Activated CD8-positive, alpha-beta memory T cell treated with anti-CD3 and anti-CD28 coated beads for 1 hour (primary cell): ENCODE data around the gene NLRC5.
"Not testable (repeated sequence)": the region's sequence is repeated elsewhere in the genome, so short reads cannot be mapped to it uniquely, and the experiment has no call there.

Experiments
- DNase-seq, 2 donors: peaks; one replicate each; pipeline ENCODE4 v3.0.0-alpha.2; 2020; ENCODE audit warnings: low read depth in 1 of 2; ENCODE audit errors: extremely low read depth in 1 of 2

The NLRC5 gene

DNA sequence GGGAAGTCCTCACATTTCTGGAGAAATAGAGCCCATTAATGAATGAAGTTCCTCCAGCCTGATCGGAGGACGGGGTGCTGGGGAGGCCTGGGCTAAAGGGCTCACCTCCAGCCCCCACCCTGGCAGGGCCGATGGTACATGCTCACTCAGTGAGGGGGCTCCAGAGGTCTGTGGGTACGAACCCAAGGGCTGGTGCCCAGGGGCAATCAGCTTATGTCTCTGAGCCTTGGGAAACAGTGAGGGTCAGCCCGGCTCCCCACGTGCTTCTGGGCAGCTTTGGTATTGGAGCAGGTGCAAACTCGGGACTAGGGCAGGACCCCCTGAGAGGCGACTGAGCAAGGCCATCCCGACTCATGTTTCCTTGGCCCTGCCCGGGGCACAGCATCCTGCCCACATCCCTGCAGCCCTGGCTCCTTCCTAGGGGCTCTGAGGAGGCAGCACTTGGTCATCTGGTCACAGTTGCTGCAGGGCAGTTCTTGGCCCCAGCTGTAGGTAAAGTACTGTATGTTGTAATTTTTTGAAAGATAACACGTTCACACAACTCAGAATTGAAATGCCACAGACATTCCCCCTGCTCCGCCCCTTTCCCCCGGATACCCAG lies 28.6 kb upstream of the NLRC5 start:
- DNase-seq: no peak

DNA sequence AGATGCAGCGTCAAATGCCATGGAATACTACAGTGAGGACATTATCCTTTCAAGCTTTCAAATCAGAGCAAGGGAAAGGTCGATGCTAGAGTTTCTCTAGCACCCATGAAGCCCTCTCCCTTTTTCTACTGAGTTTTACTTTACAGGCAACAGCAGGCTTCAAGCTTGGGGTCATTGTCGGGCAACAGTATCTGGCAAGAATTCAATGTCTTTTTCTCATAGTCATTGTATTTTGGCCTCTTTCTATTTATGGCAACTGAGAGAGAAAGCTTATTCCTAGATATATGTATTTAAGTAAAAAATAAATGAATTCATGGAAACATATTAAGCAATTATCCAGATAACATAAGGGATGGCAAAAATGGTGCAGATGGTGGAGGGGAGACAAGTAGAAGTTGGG lies 28.0 kb upstream of the NLRC5 start:
- DNase-seq: no peak

DNA sequence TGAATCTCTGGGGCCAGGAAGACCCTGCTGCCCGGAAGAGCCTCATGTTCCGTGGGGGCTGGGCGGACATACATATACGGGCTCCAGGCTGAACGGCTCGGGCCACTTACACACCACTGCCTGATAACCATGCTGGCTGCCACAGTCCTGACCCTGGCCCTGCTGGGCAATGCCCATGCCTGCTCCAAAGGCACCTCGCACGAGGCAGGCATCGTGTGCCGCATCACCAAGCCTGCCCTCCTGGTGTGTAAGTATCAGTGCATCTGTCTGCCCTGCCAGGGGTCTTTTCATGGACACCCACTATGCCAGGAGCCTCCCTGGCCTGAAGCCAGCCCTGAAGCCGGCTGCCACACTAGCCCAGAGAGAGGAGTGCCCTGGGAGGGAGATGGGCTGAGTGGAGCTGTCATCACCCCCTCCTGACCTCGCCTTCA lies 27.5 kb upstream of the NLRC5 start, which contains the start of gene CETP:
Gene CETP (plus strand): TSS at position 100 of the 431 bp plus-strand sequence. CDS start 30 bp downstream, at position 130.
- DNase-seq: no peak

DNA sequence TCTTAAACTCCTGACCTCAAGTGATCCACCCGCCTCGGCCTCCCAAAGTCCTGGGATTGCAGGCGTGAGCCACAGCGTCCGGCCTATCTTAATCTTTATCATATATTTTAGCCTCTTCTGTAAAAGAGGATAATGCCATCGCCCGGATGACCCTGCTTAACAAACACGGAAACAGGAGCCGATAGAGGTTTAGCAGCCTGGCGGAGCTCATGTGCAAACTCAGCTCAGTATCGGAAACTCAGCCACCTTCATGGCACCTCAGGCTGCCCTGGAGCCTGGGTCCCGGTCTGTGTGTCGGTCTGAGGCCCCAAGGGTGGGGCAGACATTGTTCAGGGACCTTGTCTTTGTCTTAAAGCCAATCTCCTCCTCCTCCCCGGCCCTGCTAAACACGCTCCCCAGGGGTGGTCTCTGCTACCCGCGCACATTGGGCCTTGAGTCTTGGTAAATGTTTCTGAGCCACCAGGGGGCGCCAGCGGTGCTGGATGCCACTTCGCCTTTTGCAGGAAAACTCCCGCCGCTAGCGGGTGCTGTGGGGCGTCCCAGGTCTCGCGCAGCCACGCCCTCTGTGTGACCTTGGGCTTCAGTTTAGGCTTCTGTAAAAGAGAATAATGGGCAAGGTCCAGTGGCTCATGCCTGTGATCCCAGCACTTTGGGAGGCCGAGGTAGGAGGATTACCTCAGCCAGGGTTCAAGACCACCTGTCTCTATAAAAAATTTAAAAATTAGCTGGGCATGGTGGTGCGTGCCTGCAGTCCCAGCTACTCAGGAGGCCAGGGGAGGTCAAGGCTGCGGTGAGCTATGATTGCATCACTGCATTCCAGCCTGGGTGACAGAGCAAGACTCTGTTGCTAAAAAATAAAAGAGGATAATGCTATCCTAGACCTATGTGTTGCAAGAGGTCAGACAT lies 24.9 kb upstream of the NLRC5 start:
- DNase-seq: peak; percentile 91 to 96

DNA sequence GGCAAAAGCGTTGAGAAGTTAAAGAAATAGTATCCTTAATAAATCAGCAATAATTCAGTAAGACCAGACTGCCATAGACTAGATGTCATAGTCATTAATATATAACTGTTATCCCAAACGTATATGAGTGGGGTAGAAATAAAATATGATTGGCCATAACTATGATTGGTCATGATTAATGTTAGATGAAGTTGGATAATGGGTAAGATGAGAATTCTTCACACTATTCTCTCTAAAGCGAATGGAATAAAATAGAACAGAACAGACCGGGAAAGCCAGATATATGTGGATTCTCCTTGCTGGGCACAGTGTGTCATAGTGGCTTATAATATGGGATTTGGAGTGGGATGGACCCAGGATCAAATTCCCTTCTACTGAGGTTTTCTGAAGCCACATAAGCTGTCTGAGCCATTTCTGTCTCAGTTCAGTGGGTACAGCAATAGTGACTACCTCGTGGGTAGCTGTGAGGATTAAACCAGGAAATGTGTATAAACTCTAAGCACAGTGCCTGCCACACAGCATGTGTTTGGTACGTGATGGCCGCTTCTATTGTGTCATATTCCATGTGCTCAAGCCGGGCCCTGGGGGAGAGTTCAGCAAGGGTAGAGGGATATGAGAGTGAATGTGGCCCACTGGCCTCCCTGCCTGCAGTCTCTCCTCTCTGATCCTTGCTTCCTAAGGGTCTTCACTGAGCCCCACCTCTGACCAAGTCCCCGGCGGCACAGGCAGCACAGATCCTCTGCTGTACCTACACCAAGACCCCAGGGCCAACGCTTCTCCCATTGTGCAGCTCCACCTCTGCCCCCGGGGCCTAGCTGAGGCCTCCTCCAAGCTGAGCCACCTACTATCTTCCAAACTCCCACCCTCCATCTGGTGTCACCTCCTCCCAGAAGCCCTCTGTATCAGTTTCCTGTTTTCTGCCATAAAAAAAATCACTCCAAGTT lies 23.9 kb upstream of the NLRC5 start:
- no peak for DNase-seq

DNA sequence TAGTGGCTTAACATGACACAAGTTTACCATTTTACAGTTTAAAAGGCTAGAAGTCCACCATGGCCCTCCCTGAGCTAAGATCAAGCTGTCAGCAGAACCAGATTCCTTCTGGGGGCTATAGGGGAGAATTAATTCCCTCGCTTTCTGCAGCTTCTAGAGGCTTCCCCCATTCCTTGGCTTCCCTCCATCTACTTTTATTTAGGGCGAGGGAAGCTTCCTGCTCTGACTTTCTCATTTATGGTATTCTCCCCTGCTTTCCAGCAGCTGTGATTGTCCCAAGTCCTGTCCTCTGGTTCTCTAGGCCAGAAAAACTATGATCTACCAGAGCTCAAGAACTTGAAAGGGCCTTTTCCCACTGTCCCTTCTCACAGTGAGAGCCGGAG lies 23.3 kb upstream of the NLRC5 start:
- DNase-seq: no peak

DNA sequence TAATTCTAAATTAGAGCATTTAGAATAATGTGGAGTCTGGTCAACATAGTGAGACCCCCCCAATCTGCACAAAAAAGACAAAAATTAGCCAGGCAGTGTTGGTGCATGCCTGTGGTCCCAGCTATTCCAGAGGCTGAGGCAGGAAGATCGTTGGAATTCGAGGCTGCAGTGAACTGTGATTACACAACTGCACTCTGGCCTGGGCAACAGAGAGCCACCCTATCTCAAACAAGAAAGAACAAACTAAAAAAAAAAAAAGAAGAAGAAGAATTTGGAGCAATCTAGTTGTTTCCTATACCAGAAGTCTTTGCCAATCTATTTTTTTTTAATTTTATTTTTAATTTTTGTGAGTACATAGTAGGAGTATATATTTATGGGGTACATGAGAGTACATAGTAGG lies 21.6 kb upstream of the NLRC5 start:
- DNase-seq: no peak

DNA sequence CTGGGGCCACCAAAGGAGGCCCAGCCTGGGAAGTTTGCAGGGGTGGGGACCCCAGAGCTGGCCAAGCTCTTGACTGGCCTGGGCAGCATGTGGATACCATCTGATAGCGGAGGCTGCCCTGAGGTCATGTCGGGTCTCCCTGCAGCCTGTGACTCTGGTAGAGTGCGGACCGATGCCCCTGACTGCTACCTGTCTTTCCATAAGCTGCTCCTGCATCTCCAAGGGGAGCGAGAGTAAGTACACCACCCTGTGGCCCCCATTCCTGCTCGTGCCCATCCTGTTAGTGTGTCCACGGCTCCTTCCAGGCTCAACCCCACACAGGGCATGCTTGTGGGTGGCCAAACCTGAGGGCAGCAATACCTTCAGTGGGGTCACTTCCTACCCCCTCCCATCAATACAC lies 19.6 kb upstream of the NLRC5 start:
- no peak for DNase-seq

DNA sequence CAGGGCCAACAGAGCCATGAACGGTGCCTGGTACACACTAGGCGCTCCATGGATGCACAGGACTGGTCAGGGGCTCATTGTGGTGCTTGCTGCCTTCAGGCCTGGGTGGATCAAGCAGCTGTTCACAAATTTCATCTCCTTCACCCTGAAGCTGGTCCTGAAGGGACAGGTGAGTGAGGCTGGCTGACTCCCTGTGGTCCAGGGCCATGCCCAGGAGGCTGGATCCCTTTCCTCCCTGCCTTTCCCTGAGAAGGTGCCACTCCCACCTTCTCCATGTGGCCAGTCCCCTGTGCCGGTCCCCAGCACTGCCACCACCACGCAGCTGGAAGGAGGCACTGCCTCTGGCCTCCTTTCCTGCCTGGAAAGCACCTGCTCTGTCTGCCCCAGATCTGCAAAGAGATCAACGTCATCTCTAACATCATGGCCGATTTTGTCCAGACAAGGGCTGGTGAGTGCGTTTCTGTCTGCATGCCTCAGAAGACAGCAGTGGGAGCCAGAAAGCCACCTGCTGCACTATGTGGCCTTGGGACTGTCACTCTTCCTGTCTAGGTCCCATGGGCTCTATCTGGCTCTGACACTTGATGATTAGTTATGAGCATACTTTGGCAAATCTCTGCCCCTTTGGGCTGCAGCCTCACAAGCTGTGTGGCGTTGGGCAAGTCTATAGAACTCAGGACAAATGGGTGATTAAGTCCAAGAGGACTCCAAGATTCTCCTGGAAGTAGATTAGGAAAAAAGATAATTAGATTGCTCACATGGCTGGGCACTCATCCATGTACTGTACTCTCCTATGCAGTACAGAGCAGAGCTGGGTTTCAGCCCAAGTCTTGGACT lies 18.2 kb upstream of the NLRC5 start:
- DNase-seq: no peak

DNA sequence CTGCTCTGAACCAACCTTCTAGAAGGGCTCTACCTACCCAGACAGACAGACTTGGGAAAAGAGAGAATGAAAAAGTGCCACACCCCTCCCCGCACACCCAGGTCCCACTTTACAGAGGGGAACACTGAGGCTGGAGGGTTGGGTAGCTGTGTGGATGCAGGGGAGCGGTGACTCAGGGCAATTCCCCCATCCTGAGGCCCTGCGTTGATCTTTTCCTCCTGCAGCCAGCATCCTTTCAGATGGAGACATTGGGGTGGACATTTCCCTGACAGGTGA lies 17.7 kb upstream of the NLRC5 start:
- DNase-seq: no peak

DNA sequence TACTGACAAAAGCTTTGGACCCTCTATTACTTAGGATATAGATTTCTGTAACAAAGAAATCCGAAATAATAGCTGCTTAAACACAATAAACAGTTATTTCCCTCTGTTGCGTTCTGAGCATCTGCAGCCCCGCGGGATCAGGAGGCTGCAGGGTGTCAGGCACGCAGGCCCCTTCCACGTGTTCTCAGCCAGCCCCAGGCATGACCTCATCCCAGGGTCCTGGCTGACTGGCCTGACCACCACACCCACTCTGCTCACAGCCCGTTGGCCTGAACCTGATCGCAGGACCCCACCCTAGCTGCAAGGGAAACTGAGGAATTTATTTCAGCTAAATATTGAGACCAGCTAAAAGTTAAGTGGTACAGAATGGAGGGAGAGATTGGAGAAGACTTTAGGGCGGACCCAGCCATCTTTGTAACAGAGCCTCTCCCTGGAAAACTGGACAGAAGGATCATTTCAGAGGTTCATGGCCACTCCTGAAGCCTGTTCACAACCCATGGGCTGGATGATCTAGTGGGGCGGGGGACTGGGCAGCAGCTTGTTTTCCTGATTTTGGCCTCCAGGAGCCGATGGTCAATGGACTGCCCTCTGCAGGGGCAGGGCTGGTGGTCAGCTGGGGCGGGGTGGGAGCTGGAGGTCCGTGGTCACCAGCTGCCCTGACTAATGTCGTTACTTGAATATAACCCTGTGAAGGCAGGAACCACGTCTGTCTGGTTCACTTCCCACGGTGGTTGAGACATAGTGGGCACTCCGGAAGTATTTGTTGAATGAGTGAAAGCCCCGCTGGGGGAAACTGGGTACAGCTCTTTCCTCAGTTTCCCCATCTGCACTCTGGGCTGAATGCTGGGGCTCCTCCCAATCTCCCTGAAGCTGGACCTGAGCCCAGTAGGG lies 16.7 kb upstream of the NLRC5 start:
- no peak for DNase-seq

DNA sequence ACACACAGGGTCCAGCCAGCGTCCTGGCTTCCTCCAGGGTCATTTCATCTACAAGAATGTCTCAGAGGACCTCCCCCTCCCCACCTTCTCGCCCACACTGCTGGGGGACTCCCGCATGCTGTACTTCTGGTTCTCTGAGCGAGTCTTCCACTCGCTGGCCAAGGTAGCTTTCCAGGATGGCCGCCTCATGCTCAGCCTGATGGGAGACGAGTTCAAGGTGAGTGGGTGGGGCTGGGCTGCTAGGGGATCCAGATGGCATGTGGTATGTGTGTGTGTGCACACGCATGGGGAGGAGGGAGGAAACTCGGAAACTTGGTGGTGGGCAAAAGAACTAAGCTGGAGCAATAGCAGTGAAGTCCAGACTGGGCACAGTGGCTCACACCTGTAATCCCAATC lies 16.1 kb upstream of the NLRC5 start:
- no peak for DNase-seq

DNA sequence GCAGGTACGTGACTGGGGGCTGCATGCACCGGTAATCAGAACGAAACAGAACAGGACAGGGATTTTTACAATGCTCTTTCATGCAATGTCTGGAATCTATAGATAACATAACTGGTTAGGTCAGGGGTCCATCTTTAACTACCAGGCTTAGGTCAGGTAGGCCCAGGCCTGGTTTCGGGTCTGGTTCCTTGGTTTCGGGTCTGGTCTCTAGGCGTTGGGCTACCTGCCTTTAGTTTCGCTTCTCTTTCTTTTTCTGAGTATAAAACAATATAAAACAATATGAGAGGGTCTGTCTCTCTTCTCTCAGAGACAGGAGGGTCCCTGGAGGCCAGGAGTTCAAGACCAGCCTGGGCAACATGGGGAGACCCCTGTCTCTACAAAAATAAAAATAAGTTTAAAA lies 15.5 kb upstream of the NLRC5 start:
- DNase-seq: not testable (repeated sequence)

DNA sequence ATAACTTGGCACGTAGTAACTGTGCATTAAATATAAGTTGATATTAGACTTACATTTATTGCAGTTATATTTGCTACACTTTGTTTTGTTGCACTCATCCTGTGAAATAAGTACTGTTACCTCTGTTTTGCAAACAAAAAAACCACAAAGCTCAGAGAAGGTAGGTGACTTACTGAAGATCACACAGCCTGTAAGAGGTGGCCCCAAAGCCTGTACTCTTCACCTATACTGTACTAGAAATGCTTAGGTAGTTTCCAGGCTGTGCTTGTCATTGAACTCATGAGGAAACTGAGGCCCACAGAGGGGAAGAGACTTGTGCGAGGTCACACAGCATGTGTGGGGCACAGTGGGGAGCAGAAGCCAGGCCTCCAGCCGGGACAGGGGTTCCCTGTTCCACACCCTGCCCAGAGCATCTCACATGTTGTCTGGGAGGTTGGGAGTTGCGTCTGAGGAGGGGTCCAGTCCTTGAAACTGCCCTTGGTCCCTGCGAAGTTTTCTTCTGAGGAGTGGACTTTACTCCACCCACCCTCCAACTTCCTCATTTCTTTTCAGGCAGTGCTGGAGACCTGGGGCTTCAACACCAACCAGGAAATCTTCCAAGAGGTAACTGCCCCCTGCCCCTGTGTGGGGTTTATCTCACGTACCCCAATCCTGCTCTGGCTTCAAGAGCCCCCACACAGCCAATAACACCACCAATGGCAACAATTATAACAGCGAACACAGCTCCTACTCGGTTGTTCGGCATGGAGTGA lies 14.6 kb upstream of the NLRC5 start:
- DNase-seq: no peak

DNA sequence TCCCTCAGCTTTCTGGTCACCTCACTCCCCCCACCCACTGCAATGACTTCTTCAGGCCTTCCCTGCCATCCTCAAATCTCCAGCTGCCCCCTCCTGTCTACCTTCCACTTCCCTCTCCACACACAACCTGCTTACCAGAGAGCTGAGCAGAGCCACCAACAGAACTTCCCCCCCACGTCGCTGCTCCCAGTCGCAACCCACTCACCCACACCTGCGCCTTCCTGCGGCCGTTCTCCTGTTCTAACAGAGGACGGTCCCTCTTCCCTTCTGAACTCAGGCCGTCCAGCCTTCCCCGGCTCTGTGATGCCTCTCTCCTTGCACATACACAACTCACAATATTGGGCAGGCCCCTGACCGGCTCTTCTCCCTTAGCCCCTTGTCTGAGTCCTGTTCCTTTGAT lies 13.6 kb upstream of the NLRC5 start:
- no peak for DNase-seq

DNA sequence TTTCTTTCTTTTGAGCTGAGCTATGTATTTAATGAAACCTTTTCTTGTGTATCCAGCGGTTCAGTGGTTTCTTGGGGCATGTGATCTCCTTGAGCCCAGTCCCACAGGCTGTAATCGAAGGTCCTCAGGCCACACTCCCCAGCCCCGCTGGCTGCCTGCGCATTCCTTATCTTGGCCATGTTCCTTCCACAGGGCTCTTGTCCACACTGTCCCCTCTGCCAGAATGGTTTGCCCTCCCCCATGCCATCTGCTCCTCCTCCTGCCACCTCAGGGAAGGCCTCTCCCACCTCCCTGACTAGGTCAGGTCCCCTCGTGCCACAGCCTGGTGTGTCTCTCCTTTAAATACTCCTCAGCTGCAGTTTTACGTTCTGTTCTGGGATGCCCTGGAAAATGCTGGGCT lies 12.1 kb upstream of the NLRC5 start:
- DNase-seq: no peak

DNA sequence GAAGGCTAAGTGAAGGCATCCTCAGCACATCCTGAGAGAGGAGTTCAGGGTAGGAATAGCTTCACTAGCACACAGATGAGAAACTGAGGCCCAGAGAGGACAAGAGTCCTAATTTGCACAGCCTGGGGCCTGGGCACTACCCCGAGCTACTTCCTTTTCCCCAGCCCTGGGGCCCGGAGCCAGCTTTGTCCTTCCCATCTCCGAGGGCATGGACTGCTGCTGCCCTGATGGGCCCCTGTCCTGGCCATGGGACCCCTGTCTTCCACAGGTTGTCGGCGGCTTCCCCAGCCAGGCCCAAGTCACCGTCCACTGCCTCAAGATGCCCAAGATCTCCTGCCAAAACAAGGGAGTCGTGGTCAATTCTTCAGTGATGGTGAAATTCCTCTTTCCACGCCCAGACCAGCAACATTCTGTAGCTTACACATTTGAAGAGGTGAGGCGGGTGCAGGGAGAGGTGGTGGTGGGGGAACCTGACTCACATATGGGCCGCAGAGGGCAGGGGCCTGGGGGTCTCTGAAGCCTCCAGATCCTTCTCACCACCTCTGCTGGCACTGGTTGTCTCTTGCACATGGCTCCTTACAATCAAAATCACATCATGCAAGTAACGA lies 11.4 kb upstream of the NLRC5 start:
- DNase-seq: no peak

DNA sequence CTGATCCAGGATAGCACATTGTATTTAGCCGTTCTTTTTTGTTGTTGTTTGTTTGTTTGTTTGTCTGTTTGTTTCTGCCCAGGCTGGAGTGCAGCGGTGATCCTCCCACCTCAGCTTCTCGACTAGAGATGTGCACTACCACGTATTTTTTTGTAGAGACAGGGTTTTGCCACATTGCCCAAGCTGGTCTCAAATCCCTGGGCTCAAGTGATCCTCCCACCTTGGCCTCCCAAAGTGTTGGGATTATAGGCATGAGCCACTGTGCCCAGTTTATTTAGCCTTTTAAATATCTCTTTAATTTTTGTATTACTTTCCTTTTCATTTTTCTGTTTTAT lies 9.2 kb upstream of the NLRC5 start:
- no peak for DNase-seq
